Inflammatory macrophage (primary cell): Measurements from ENCODE around the gene GPANK1.

Experiments used
- DNase-seq, 2 donors: peaks; one replicate each; pipeline ENCODE4 v3.0.0-alpha.2; 2020 to 2022

GPANK1 gene

DNA sequence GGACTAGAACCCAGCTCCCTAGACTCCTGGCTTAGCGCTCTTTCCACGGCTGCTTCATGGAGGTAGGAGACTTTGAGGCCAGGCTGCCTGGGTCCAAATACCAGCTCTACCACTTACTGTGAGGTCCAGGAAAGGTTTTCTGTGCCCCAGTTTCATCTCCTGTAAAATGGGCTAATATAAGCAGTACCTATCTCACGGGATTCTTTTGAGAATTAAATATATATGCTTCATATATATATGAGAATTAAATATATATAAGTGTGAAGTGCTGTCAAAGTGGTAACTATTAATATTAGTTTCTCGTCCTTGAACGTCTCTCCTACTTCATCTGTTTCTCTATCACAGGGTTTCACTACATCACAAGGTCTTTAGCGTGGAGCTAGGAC, 26.3 kb upstream of the GPANK1 start:
- DNase-seq = no peak

DNA sequence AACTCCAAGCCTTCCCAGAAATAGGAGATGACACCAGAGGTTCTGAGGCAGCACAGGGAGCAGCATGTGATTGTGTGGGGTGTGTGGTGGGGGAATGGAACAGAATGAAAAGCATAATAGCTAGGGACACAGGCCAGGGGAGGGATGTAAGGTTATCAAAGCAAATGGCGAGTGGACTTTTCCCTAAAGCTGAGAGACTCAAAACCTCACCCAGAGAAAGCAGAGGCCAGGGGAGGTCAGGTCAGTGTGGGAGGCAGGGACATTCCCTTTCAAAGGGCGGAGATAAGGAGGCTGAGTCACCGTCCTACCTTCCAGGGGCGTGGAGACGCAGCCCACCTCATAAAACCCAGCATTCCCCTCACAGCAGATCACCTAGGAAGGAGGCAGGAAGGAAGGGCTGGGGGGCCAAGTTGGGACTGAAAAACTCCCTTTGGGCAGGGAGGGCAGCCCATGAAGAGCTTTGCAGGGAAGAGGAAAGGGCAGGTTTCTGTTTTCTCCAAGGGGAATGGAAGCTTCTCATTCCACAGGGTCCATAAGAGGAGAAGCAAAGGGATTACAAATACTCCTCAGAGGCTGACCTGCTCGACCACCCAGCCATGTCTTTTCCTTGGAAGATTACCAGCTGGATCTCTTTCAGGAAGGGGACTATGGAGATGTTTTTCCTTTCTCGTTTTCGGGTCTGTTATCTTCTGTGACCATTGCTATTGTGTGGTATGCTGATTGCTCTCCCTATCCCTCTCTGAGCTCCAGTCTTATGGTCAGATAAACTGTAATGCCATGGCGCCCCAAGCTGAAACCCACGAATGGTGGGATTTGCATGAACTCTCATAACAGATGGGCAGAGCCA, 25.7 kb upstream of the GPANK1 start:
- DNase-seq = peak in 1 of 2 donors; percentile 21

DNA sequence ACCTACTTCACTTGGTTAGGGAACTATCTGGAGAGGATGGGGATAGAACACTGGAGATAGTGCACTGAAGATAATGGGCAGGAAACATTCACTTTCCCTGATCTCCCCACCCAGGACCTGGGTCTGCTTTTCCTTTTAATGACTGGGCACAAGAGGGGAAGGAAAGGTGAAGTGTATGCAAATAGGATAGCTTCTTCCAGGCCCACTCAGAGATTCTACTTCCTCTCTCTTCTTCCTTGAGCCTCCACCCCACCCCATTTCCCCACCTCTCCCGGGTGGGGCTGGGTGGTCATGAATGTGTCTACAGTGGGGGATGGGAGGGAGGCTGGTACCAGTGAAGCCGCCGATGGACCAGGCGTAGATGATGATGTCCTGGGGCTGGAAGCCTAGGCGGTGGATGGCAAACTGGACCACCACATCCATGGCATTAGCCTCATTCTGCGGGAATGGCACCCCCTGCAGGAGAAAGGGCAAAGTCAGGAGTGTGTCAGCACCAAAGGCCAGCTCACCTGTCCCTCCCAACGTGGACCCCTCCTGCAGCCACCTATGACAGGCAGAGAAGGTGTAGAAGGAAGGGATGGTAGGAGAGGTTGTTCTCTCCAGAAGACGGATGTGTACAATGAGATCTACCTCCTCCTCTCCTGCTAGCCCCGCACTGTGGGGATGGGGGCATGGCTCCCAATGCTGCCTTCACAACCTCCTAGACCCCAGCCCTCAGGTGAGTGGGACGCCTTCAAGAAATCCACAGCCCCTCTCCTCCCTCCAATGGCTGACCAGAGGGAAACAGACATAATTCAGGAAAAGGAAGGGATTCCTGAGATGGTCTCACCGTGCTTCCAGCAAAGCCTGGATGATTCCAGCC, 24.7 kb upstream of the GPANK1 start:
- no peak for DNase-seq

DNA sequence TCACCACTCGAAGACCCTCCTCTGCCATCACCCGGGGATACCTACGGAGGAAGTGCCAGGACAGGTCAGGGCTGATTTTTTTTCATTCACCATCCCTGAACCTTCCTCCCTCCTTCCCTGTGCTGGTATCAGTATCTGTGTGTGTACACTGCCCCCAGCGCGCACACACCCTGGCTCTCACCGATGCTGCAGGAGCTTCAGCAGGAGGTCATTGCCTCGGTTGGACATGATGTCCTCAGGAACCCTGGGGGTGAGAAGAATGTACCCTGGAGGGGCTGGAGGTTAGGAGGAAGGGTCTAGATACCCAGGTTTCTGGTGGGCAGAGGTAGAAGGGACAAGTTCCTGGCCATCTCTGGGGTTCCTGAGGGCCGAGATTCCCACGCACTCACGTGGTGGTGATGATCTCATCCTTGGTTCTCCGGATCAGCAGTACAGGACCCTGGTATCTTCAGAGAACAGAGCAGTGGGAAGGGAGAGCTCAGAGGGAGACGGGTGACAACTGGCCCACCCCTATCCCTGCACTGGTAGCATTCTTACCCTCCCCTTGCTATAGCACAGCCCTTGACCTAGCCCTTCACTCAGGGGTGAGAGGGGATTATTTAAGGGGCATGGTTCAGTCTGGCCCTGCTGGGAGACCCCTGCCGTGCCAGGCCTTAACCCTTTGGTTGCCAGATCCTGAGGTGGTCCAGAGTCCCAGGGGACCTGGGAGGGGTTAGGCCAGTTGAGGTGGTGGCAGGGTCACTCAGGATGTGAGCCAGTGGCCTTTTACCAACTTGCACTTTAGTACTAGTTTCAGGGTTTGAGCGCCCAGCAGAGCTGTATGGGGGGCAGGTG, 23.3 kb upstream of the GPANK1 start:
- no peak for DNase-seq

DNA sequence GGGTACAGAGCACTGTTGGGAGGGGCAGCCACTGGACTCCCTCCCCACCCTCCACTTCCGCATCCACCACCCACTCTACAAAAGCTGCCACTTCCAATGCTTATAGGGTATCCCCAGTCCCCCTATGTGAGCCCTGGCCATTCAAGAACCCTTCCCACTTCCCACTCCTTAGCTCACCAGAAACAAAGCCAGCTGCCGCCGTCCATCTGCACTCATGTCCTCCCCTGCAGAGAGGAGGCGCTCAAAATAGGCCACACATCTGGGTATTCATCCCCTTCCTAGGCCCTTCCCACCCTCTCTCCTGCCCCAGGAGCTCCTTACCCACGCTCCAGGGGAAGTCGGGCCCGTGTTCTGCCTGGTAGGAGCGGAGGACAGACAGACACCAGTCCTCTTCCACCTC, 22.5 kb upstream of the GPANK1 start:
- DNase-seq = no peak

DNA sequence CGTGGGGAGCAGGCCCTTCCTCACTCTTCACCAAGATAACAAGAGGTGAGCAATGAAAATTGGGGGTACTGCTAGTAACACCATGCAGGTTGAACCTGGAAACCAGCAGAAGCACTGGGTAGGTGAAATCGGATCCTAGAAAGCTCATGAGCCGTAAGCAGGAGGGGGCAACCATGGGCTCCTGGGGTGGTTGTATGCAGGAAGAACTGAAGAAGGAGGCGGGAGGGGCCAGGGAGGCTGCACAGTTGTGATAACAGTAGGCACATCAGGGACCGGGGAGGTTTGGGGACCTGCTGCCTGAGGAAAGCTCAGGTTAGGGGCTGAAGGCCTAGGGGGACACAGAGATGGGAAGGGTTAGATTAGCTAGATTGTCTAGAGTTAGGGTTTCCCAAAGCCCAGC, 21.7 kb upstream of the GPANK1 start:
- no peak for DNase-seq

DNA sequence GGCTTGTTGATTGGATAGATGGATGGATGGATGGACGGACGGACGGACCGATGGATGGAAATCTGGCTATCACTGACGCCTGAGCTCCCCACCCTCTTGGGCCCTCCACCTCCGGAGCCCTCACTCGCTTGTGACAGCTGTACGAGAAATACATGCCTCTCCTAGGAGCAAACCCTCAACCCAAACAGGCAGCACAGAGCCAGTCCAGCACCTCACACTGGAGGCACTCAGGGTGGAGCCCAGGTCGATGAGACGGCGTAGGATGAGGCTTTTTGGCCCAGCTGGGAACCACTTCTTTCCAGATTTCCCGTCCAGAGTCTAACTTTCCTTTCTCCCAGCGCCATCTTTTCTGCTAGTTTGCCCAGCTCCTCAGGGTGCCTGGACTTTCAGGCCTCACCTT, 18.8 kb upstream of the GPANK1 start:
- DNase-seq = no peak

DNA sequence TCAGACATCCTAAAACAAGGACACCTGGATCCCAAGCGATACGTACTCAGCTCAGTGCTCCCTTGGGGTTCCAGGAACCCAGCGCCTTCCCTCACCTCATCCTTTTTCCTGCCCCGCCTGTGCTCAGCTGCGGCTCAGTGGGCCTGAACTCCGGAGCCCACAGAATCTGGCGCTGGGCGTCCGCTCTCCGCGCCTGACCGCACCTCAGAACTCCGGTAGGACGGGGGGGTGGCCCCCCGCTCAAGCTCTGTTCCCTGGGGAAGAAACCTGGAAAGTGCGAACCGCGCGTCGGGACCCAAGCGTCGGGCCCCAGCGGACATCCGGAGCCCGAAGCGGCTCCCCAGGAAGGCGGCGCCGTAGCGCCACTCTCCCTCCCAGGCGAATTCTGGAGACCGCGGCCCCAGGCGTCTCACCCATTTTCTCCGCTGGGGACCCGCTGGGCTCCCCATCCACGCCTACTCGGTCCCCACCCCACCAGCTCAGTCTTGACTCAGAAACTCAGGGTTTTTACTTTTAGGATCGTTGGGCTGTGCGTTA, 16.4 kb upstream of the GPANK1 start:
- DNase-seq = peak; percentile 40 to 47

DNA sequence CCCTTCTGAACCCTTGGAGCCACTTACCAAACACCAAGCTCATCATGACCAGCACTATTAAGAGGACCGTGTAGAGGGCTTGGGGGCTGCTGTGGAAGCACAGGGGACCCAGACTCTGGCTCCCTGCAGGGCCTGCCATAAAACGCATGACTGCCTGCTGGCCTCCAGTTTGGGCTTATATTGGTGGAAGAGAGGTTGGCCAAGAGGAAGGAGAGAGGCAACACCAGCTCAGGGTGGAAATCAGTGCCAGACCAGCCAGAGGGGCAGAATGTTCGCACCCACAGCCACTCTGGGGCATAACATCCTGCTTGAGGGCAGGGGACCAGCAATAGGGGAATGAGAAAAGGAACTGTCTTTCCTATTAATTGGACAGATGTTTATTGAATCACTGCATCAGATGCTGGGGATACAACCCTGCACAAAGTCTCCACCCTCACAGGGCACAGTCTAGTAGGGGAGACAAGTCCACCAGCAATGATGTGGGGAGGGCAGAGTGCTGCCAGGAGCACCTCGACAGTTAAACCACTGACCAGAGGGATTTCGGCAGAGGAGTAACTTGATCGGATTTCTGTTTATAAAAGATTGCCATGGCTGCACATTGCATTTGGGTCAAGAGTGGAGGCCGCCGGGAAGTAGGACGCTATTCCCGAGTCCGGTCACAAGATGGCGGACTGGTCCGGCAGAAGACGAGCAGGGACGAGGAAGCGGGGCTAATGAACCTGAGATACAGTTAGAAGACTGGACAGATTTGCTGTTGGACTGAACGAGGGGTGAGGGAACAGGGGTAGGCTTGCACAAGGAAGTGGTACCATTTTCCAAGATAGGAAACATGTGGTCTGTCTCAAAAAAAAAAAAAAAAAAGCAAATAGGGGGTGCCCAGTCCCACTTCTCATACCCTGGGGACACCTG, 15.7 kb upstream of the GPANK1 start, which contains the start of gene LY6G5C:
LY6G5C (minus strand) TSS at position 842 of the 909 bp plus-strand sequence; CDS start at position 148, 694 bp downstream.
- peak; percentile 73 to 77 for DNase-seq

DNA sequence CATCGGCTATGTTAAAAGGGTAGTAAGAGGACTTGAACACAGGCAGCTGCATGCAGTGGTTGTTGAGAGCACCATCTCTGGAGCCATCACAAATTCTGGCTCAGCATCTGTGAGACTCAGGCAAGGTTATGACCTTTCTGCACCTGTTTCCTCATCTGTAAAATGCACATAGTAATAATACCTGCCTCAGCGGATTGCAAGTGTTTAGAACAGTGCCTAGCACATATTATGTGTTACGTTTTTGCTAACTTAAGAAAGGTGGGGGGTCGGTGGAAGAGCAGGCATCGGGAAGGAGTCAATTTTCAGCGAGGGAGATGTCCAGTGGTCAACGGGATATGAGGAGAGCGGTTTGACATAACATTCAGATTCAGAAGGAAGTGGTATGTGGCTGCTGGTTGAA, 13.2 kb upstream of the GPANK1 start:
- DNase-seq = no peak

DNA sequence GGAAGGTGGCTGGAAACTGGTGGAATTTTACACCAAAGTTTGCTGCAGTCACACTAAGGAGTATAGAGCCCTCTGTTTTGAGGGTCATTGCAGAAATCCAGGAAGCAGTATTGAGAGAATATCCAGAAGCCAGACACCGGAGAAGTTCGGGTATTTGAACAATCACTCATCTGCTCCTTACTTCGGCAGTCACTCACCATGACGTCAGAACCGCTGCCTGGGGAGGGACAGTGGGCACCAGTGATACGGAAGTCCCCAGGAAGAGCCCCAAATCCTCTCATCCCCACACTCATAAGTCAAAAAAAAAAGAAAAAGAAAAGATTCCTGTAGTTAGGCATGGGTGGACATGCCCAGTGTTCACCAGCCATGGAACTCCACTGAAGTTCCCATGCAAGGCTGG, 12.1 kb upstream of the GPANK1 start:
- no peak for DNase-seq

DNA sequence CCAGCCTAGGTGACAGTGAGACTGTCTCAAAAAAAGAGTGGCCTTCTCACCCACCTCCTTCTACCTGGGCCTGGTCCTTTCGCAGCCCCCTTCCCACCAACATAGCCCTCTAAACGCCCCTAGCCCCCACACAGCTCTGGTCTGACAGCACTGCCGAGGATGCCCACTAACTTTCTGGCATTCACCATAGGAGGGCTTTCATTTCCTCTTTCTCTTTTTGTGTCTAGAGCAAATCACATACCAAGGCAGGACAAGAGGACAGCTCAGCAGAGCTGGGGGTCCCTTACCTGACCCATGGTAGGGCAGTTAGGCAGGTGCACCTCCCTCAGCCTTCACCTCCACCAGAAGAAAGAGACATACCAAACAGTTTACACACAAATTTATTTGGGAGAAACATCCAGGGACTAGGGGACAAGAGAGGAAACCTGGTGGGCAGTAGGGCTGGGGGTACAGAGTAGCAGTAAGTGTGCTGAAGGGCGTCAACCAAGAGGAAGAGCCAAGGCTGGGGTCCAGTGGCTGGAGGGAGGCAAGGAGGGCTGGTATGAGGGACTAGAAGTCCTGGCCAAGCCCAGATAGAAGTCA, 11.6 kb upstream of the GPANK1 start:
- no peak for DNase-seq

DNA sequence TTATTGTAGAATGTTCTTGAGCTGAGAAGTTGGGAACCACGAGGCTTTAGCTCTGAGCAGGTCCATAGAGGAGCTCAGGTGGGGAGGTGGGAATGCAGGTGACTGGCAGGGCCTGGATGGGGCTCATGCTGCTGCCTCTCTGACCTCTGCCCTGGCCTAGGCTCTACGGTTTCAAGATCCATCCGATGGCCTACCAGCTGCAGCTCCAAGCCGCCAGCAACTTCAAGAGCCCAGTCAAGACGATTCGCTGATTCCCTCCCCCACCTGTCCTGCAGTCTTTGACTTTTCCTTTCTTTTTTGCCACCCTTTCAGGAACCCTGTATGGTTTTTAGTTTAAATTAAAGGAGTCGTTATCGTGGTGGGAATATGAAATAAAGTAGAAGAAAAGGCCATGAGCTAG, 4.9 kb upstream of the GPANK1 start, which contains the start of gene LY6G5B:
LY6G5B (plus strand) TSS at position 301 of the 400 bp plus-strand sequence. CDS start 975 bp downstream, outside the sequence.
- DNase-seq = no peak

DNA sequence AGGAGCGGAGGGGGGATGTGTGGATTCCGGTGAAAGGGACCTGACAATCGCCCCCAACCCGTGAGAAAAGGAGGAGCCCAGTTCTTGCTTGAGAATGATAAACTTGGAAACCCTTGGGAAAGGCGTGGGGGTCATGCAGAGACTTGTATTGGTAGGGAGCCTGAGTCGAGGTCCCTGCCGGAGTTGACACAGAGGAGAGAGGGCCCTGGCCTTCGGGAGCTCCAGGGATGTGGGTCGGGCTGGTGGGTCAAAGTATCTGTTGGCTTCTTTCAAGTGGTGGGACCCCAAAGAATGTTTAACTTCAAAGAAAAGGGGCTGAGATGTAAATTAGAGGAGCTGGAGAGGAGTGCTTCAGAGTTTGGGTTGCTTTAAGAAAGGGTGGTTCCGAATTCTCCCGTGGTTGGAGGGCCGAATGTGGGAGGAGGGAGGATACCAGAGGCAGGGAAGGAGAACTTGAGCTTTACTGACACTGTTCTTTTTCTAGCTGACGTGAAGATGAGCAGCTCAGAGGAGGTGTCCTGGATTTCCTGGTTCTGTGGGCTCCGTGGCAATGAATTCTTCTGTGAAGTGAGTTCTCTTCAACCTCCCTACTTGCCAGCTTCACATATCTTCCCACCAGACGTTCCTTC, 1.7 kb upstream of the GPANK1 start:
- DNase-seq = peak; percentile 71 to 83

DNA sequence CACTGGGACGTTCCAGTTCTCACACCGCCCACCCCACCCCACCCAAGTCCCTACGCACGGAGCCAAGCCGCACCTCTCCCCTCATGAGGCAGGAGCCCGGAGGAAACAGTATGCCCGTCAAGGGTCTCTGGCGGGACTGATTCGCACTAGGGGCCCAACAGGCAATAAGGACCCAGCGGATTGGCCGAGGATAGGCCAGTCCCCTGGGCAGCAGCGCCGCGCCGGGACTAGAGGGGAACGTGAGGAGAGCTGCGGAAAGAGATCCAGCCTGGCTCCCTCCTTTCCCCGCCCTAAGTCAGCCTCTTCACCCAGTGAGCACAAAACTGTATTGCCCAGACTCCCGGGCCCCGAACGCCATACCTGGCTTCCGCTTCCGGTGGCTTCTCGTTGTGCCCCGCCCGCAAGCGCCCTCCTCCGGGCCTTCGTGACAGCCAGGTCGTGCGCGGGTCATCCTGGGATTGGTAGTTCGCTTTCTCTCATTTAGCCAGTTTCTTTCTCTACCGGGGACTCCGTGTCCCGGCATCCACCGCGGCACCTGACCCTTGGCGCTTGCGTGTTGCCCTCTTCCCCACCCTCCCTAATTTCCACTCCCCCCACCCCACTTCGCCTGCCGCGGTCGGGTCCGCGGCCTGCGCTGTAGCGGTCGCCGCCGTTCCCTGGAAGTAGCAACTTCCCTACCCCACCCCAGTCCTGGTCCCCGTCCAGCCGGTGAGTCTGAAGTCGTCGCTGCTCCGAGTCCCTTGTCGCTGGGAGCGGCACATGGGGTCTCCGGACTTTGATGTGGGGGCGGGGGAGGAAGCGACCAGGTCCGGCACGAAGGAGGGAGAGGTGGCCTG, 922 bp upstream of the GPANK1 start, which contains the start of gene CSNK2B:
CSNK2B (plus strand) TSS at position 580 of the 836 bp plus-strand sequence. CDS start 752 bp downstream, outside the sequence.
- DNase-seq = peak; percentile 98 to 99

DNA sequence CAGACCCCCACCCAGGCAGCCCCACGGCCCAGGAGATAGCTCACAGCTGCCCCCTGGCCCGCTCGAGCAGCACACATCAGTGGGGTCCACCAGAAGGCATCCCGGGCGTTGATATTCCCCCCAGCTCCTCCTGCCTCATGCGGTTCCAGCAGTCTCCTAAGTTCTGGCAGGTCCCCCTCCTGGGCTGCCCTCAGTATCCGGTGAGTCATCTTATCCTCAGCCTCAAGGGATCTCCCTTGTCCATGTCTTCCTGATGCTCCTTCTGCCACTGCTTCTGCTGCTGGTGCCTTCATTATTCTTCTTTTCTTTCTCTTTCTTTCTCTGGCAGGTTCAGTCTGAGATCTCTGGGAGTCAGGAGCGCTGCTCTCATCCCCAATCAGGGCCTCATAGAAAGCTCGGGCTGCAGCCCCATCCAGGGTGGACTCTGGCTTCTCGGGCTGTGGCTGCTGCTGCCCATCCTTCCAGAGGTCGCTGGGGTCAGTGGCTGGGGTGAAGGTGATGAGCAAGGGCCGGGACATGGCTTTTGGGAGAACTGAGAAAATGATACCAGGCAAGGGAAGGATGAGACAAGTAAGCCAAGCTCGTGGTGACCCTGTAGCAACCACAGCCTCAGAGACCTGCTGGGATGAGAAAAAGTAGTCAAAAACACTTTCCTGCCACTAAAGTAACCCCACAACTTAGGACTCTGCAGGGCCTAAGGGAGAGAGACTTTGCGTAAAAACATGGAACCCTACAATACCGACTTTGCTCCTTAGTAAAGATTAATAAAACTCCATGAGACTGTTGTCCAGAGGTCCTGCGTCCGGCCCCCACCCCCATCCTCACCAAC, 622 bp downstream of the GPANK1 start:
- DNase-seq = no peak

DNA sequence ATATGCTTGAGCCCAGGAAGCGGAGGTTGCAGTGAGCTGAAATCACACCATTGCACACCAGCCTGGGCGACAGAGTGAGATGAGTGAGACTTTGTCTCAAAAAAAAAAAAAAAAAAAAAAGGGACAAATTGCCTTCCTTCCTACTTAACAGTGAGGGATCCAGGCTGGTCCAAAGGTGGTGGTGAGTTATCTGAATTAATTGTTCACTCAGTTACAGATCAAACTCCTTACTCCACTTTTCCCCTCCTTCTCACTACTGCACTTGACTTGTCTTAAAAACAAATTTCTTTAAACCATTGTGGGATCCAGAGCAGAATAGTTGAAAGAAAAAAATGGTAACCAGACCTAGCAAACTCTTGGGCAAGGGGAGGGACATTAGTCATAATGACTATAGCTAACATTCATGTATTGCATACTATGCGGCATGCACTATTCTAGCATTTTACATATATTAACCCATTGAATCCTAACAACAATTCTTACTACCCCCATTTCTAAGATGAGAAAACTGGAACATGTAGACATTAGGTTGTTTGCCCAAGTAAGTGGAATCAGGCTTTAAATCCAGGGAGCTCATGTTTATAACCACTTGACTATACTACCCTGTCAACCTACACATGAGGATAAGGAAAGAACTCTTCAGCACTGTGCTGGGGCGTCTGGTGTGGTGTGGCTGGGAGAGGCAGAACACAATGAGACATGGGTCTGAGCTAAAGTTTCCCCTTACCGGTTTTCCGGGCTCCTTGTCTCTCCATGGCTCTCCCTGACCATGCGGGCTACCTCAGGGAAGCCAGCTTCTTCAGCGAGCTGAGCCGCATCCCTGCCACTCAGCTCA, 1.5 kb downstream of the GPANK1 start:
- peak; percentile 26 to 29 for DNase-seq
